ENCODE results near the gene PRSS48.

The PRSS48 gene

GRCh38 chr4:151292038-151292437, 15.1 kb downstream of the PRSS48 start:
- Histone ChIP-seq H4K20me1 (ENCODE audit: insufficient read depth, low read length) (no peaks in the 10 kb centered on the region), H3K27me3 (ENCODE audit: insufficient read depth, low read length, poor library complexity) (no peaks in the 10 kb centered on the region), H3K4me2 (ENCODE audit: insufficient read depth, low read length) (no peak overlapping the region), H3K27ac (ENCODE audit: low read length) (no peak overlapping the region), H2AFZ (ENCODE audit: low read depth, low read length) (no peak overlapping the region), H3K79me2 (ENCODE audit: insufficient read depth, low read length) (no peaks in the 10 kb centered on the region), H3K4me3 (ENCODE audit: low read depth in 1 of 2, low read length in 2 of 2) (no peak overlapping the region), H3K4me1 (ENCODE audit: insufficient read depth, low read length) (no peaks in the 10 kb centered on the region), H3K9me3 (ENCODE audit: insufficient read depth, low read length, severe bottlenecking) (no peaks in the 10 kb centered on the region), H3K36me3 (ENCODE audit: insufficient read depth, low read length) (no peaks in the 10 kb centered on the region), H3K9ac (ENCODE audit: low read depth, low read length) (no peak overlapping the region)
- ATAC-seq (ENCODE audit: insufficient read depth, low read depth) (no peak), DNase-seq (no peak)
- no peak for TF ChIP-seq EZH2 (IDR thresholded peaks at IDR 0.05; ENCODE audit: borderline replicate concordance, low read depth, low read length, severe bottlenecking)
- TF ChIP-seq, protein P1, sequence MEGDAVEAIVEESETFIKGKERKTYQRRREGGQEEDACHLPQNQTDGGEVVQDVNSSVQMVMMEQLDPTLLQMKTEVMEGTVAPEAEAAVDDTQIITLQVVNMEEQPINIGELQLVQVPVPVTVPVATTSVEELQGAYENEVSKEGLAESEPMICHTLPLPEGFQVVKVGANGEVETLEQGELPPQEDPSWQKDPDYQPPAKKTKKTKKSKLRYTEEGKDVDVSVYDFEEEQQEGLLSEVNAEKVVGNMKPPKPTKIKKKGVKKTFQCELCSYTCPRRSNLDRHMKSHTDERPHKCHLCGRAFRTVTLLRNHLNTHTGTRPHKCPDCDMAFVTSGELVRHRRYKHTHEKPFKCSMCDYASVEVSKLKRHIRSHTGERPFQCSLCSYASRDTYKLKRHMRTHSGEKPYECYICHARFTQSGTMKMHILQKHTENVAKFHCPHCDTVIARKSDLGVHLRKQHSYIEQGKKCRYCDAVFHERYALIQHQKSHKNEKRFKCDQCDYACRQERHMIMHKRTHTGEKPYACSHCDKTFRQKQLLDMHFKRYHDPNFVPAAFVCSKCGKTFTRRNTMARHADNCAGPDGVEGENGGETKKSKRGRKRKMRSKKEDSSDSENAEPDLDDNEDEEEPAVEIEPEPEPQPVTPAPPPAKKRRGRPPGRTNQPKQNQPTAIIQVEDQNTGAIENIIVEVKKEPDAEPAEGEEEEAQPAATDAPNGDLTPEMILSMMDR (IDR thresholded peaks at IDR 0.05; ENCODE audit: borderline replicate concordance, extremely low read depth, low read length, poor library complexity, severe bottlenecking) = no peak

DNA sequence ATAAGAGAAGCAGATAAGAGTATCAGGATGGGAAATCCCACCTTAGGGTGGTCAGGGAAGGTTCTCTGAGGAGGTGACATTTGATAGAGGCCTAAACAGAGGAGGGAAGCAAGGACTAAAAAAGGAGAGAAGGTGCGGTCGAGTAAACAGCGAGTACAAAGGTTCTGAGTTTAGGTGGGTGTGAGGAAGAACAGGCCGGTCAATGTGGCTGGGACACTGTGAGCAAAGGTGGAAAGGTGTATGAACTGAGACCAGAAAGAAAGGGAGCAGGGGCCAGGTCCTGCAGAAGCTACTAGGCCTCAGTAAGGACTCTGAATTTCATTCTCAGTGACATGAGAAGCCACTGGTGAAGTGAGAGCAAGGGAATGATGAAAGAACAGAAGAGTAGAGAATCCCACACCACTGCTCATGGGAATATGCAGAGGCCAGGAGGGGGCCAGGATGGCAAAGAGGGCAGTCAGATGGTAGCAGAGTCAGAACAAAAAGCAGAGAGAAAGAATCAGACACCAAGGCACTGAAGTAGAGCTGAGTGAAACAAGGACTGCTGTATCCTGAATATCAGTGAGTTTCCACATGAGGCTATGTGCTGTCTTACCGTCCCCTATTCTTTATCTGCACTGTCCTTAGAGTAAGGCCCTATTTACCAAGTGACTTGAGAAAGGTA, 18.0 kb downstream of the PRSS48 start:
- no peak for ATAC-seq (ENCODE audit: insufficient read depth, low read depth)
- H3K27me3 ChIP-seq (ENCODE audit: insufficient read depth, low read length, poor library complexity) = no peaks in the 10 kb centered on the region
- H4K20me1 ChIP-seq (ENCODE audit: insufficient read depth, low read length) = no peaks in the 10 kb centered on the region
- H3K79me2 ChIP-seq (ENCODE audit: insufficient read depth, low read length) = no peaks in the 10 kb centered on the region
- no peak overlapping the region for H3K27ac ChIP-seq (ENCODE audit: low read length)
- H3K9ac ChIP-seq (ENCODE audit: low read depth, low read length) = no peak overlapping the region
- H3K4me2 ChIP-seq (ENCODE audit: insufficient read depth, low read length) = no peak overlapping the region
- no peak overlapping the region for H2AFZ ChIP-seq (ENCODE audit: low read depth, low read length)
- H3K36me3 ChIP-seq (ENCODE audit: insufficient read depth, low read length) = no peaks in the 10 kb centered on the region
- no peak overlapping the region for H3K4me3 ChIP-seq (ENCODE audit: low read depth in 1 of 2, low read length in 2 of 2)
- no peak for DNase-seq
- no peak for TF ChIP-seq EZH2 (IDR thresholded peaks at IDR 0.05; ENCODE audit: borderline replicate concordance, low read depth, low read length, severe bottlenecking)
- TF ChIP-seq, protein P1 (IDR thresholded peaks at IDR 0.05; ENCODE audit: borderline replicate concordance, extremely low read depth, low read length, poor library complexity, severe bottlenecking) = no peak
- H3K9me3 ChIP-seq (ENCODE audit: insufficient read depth, low read length, severe bottlenecking) = no peaks in the 10 kb centered on the region
- H3K4me1 ChIP-seq (ENCODE audit: insufficient read depth, low read length) = no peaks in the 10 kb centered on the region

DNA sequence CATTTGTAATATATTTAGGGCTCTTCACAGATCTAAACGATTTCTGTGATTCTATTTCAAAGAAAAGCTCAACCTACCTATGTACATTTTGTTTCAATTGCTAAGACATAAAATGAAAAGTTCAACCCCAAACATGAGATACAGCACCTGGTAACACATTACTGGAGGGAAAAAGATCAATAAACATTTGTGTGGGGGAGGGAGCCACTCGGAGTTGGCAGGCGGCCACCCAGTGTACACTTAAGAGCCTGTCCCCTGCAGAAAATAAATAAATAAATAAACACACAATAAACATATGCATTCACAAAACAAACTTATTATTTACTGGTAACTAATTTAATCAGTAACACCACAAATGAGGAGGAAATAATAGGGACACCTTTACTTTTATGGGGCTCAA, 19.3 kb downstream of the PRSS48 start:
- no peaks in the 10 kb centered on the region for H4K20me1 ChIP-seq (ENCODE audit: insufficient read depth, low read length)
- H3K4me1 ChIP-seq (ENCODE audit: insufficient read depth, low read length) = no peaks in the 10 kb centered on the region
- no peak overlapping the region for H3K9ac ChIP-seq (ENCODE audit: low read depth, low read length)
- H3K36me3 ChIP-seq (ENCODE audit: insufficient read depth, low read length) = no peaks in the 10 kb centered on the region
- DNase-seq (no peak), ATAC-seq (ENCODE audit: insufficient read depth, low read depth) (no peak)
- no peak overlapping the region for H3K4me2 ChIP-seq (ENCODE audit: insufficient read depth, low read length)
- no peak overlapping the region for H2AFZ ChIP-seq (ENCODE audit: low read depth, low read length)
- no peak overlapping the region for H3K4me3 ChIP-seq (ENCODE audit: low read depth in 1 of 2, low read length in 2 of 2)
- TF ChIP-seq EZH2 (IDR thresholded peaks at IDR 0.05; ENCODE audit: borderline replicate concordance, low read depth, low read length, severe bottlenecking) = no peak
- H3K27ac ChIP-seq (ENCODE audit: low read length) = no peak overlapping the region
- H3K79me2 ChIP-seq (ENCODE audit: insufficient read depth, low read length) = no peaks in the 10 kb centered on the region
- no peaks in the 10 kb centered on the region for H3K27me3 ChIP-seq (ENCODE audit: insufficient read depth, low read length, poor library complexity)
- no peaks in the 10 kb centered on the region for H3K9me3 ChIP-seq (ENCODE audit: insufficient read depth, low read length, severe bottlenecking)

DNA sequence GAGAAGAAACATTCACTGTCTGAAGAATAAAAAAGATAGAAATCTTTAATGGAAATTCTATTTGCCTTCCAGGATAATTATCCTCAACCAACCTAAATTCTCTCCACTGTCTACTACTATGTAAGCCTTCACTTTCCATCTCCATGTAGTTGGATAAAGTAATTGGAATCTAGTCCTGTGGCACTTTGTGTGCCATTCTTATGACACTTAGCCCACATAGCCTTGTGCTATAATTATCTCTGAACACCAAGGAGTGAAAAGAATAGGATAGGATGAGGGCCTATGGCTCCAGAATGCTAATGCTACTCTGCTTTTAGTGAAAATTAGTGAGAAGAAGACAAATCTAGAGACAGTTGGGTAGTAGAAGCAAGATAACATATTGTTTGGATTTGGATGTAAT, 20.2 kb downstream of the PRSS48 start:
- Histone ChIP-seq H3K36me3 (ENCODE audit: insufficient read depth, low read length) (no peaks in the 10 kb centered on the region), H3K27me3 (ENCODE audit: insufficient read depth, low read length, poor library complexity) (no peaks in the 10 kb centered on the region), H4K20me1 (ENCODE audit: insufficient read depth, low read length) (no peaks in the 10 kb centered on the region), H2AFZ (ENCODE audit: low read depth, low read length) (no peak overlapping the region), H3K9ac (ENCODE audit: low read depth, low read length) (no peak overlapping the region), H3K9me3 (ENCODE audit: insufficient read depth, low read length, severe bottlenecking) (no peaks in the 10 kb centered on the region), H3K27ac (ENCODE audit: low read length) (no peak overlapping the region), H3K4me1 (ENCODE audit: insufficient read depth, low read length) (no peaks in the 10 kb centered on the region), H3K79me2 (ENCODE audit: insufficient read depth, low read length) (no peaks in the 10 kb centered on the region), H3K4me2 (ENCODE audit: insufficient read depth, low read length) (no peak overlapping the region), H3K4me3 (ENCODE audit: low read depth in 1 of 2, low read length in 2 of 2) (no peak overlapping the region)
- TF ChIP-seq, protein P1 (IDR thresholded peaks at IDR 0.05; ENCODE audit: borderline replicate concordance, extremely low read depth, low read length, poor library complexity, severe bottlenecking) = no peak
- no peak for TF ChIP-seq EZH2 (IDR thresholded peaks at IDR 0.05; ENCODE audit: borderline replicate concordance, low read depth, low read length, severe bottlenecking)
- ATAC-seq (ENCODE audit: insufficient read depth, low read depth) (no peak), DNase-seq (no peak)

All from DND-41 (cell line).